Bone marrow (tissue), 2 donors: Measurements from ENCODE around the gene SERAC1.
"Not testable (repeated sequence)": the region's sequence is repeated elsewhere in the genome, so short reads cannot be mapped to it uniquely, and the experiment has no call there.

ENCODE experiments used
- DNase-seq, 2 donors: peaks; one replicate each; lab custom pipeline; 2025; lab: John Stamatoyannopoulos, UW

The SERAC1 gene

GRCh38 chr6:158174514-158174913 lies 6.5 kb upstream of the SERAC1 start:
- DNase-seq: no peak

- no peak for DNase-seq
These were observed 6.0 kb upstream of the SERAC1 start for GRCh38 chr6:158174024-158174423.

- no peak for DNase-seq
These were observed 3.9 kb upstream of the SERAC1 start for GRCh38 chr6:158172001-158172400.

- no peak for DNase-seq
These were observed 2.6 kb upstream of the SERAC1 start for GRCh38 chr6:158170656-158171081.

- not testable (repeated sequence) for DNase-seq
These were observed 1.6 kb upstream of the SERAC1 start for GRCh38 chr6:158169634-158170033.

- no peak for DNase-seq
These were observed 2.1 kb downstream of the SERAC1 start for GRCh38 chr6:158165919-158166416.

- DNase-seq: no peak
These were observed 3.4 kb downstream of the SERAC1 start for GRCh38 chr6:158164579-158165170.

- no peak for DNase-seq
These were observed 6.4 kb downstream of the SERAC1 start for GRCh38 chr6:158161566-158162254.

- DNase-seq: no peak
These were observed 7.0 kb downstream of the SERAC1 start for GRCh38 chr6:158160932-158161539.

- no peak for DNase-seq
These were observed 9.3 kb downstream of the SERAC1 start for GRCh38 chr6:158158748-158159147.

GRCh38 chr6:158158123-158158522 lies 9.9 kb downstream of the SERAC1 start:
- no peak for DNase-seq

- no peak for DNase-seq
These were observed 10.8 kb downstream of the SERAC1 start for GRCh38 chr6:158157064-158157764.

- DNase-seq: no peak
These were observed 13.2 kb downstream of the SERAC1 start for GRCh38 chr6:158154816-158155215.

- DNase-seq: no peak
These were observed 14.5 kb downstream of the SERAC1 start for GRCh38 chr6:158153576-158153975.

- no peak for DNase-seq
These were observed 15.4 kb downstream of the SERAC1 start for GRCh38 chr6:158152659-158153058.

- DNase-seq: not testable (repeated sequence)
These were observed 16.0 kb downstream of the SERAC1 start for GRCh38 chr6:158152025-158152424.

GRCh38 chr6:158150701-158151100 lies 17.4 kb downstream of the SERAC1 start:
- DNase-seq: no peak

GRCh38 chr6:158149641-158150040 lies 18.4 kb downstream of the SERAC1 start:
- no peak for DNase-seq

GRCh38 chr6:158143700-158144099 lies 24.4 kb downstream of the SERAC1 start:
- no peak for DNase-seq

- DNase-seq: no peak
These were observed 25.3 kb downstream of the SERAC1 start for GRCh38 chr6:158142789-158143188.

- peak in 1 of 2 donors; percentile 27 for DNase-seq
These were observed 36.1 kb downstream of the SERAC1 start for GRCh38 chr6:158131926-158132325.

GRCh38 chr6:158125271-158125670 lies 42.8 kb downstream of the SERAC1 start:
- DNase-seq: no peak

GRCh38 chr6:158124288-158124687 lies 43.8 kb downstream of the SERAC1 start:
- no peak for DNase-seq
